Activated CD4-positive, alpha-beta T cell treated with anti-CD3 and anti-CD28 coated beads, Interleukin-2, amount 50 U/mL, for 1 hour (primary cell): Measurements from ENCODE around the gene PNPLA2.

Experiments
- DNase-seq: peaks from one replicate; pipeline ENCODE4 v3.0.0-alpha.2; 2020

PNPLA2 gene

DNA sequence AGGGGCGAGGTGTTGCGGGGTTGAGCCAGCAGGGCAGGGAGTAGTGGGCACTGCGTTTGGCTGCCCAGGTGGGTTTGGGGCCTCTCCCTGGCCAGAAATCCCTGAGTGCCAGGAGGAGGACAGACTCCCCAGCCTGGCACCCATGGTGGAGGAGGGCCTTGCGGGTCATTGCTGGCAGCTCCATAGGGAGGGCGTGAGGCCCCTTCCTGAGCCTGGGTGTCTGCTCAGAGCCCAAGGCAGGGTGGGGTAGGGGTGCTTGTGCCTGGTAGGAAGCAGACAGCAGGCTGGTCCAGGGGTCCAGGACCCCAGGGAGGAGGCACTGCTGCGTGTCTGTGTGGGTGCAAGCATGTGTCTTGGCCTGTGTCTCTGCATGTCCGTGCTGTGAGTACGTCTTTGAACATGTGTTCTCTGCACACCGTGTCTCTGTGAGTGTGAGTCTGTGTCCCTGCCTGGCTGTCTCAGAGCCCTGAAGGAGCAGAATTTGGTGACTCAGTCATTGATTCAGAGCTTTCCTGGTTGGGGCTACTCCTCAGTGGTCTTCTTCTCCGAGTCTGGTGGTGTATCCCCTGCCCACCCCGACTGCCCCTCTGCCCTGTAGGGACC is 27.9 kb downstream of the PNPLA2 start:
- no peak for DNase-seq

DNA sequence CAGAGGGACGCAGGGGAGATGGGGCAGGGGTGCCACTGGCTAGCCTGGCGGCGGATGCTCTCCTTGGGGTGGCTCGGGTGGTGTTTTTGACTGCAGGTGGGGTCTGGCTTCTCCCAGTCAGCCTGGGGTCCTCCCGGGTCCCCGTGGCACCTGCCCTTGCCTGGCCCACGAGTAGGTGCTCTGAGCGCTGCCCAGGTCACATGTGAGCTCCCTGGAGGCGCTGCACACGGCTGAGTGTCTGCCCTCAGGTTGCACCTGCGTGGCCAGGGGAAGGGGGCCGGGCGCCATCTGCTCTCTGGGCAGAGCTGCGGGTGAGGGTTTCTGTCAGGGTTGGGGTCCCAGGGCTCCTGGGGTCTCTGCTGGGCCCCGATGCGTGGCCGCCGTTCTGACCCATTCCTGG is 29.2 kb downstream of the PNPLA2 start:
- DNase-seq = no peak

DNA sequence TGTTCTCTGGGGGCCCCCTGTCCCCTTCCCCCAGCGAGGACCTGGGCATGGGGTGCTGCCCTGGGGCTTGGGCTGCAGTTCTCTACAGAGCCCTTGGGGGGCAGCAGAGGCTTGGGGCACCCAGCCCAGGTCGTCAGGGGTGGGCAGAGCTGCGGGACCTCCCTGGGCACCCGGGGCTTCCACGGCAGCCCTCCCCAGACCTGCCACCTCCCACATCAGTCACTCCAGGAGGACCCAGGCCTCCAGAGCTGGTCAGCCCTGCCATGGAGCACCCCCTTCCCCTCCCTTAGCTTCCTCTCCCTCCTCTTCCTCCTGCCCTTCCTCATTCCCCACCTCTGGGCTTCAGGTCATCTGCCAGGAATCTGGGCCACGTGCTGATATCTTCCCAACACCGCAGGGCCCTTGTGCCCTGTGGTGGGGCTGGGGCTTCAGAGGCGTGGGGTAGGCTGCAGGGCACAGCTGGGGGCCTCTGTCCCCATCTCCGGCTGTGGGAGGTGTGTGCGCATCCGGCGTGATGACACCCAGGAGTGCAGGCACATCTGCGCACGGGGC is 29.7 kb downstream of the PNPLA2 start:
- peak; percentile 66 for DNase-seq

DNA sequence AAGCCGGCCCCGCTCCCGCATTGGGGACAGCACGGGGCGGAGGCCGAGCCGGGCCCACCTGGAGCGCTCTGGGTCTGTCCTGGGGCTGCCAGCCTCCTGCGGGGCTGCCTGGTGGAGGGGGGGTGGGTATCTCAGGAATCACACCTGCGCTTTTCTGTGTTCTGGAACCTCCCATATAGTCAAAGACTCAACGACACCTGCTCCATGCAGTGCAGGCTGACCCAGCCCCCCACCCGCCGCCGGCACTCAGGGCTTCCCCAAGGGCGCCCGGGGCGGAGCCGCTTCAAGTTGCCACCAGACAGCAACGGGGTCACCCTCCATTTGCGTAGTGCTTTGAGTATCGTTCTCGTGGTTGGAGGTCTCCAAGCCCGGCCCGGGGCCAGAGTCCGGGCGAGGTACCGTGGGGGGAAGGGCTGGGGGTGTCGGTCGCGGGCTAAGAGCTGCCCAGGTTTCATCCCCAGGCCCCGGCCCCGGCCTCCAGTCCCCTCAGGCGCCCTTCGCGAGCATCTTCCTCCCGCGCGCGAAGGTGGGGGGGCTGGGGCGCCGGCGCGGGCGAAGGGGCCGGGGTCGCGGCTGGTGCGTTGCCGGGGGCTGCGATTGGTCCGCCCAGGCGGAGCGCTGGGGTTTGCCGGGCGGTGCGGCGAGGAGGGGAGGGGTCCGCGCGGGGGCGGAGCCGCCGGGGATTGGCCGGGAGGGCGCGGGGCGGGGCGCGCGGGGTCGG is 30.6 kb downstream of the PNPLA2 start:
- DNase-seq = no peak

DNA sequence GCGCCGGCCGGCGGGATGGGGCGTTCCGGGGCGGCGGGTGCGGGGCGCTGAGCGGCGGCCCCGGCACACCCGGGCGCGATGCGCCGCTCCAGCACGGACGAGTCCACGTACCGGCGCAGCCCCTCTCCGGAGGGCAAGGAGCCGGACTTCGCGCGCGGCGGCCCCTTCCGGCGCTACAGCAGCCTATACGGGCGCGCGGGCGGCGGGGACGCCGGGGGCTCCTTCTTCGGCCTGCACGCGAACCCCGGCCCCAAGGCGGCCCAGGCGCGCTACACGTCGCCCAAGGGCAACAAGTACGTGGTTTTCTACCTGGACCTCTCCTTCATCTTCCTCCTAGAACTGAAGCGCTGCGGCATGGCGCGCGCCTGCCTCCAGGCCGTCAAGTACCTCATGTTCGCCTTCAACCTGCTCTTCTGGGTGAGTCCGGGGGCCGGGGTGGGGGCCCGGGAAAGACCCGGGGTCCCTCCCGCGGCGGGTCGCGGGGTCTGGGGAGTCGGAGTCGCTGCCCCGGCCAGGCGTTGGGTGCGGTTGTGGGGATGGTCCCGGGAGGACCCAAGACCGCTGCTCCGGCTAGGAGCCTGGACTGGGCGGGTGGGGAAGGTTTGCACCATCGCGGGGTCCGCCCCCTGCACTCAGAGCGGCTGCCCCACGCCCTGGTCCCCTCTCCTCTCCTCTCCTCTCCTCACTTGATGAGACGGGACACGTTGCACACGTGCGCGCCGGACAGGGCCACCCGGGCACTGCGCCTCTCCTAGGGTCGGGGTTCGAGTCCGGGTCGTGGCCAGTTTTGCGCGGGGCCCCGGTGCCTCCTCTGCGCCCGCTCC is 31.4 kb downstream of the PNPLA2 start:
- DNase-seq = no peak

DNA sequence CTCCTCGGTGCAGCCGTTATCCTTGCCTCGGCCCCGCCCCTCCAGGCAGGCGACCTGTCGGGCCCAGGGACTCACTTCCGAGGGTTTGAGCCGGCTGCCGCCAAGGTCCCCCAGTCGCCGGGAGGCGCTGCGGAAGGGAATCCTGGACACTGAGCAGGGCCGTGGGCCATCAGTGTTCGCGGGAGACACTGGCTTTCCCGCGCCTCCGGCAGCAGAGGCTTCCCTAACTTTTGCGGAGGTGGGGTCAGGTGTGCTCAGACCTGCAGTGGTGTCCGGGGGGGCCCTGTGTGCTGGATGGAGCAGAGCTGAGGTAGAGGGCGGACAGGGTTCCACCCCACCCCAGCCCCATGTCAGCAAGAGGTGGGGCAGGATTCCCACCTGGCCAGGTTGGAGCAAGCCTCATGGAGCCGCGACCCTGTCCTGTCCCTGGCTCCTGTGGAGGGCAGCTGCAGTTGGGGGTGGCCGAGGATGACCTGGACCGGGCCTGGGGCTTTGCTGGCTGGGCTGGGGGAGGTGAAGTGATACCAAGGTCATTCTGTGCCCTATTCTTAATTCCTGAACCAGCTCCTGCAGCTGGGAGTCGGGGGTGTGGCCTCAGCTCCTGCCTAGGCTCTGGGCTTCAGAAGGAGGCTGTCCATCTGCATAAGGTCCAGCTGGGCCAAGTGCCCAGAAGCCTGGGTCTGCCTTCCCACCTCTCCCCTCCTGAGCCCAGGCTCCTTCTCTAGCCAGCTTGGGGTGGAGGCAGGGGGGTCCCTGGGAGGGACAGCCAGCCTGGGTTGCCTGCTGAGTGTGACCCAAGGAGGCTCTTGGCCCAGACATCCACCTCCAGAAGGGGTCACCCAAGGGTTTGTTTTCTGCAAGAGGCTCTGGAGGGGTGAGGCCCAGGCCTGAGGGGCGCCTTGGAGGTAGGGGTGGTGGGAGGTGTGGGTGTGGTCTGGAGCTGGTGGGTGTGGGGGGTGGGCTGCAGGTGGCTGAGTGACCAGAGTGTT is 32.4 kb downstream of the PNPLA2 start:
- no peak for DNase-seq

DNA sequence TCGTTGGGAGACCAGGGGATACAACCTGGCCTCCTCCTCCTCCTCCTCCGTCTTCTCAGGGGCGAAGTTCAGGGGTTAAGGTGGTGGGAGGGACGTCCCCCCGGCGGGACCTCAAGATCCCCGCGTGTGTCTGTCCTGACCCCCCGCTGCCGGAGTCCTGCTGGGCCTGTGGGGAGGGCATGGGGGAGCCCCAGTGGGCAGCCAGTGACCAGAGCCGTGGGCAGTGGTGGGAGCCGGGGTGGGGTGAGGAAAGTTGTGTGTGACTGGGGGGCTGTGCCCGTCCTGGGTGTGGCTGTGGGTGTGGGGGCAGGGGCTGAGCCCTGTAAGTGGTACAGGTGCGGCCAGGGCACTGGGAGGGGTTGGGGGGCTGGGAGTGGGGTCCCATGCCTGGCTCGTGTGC is 34.0 kb downstream of the PNPLA2 start:
- no peak for DNase-seq

DNA sequence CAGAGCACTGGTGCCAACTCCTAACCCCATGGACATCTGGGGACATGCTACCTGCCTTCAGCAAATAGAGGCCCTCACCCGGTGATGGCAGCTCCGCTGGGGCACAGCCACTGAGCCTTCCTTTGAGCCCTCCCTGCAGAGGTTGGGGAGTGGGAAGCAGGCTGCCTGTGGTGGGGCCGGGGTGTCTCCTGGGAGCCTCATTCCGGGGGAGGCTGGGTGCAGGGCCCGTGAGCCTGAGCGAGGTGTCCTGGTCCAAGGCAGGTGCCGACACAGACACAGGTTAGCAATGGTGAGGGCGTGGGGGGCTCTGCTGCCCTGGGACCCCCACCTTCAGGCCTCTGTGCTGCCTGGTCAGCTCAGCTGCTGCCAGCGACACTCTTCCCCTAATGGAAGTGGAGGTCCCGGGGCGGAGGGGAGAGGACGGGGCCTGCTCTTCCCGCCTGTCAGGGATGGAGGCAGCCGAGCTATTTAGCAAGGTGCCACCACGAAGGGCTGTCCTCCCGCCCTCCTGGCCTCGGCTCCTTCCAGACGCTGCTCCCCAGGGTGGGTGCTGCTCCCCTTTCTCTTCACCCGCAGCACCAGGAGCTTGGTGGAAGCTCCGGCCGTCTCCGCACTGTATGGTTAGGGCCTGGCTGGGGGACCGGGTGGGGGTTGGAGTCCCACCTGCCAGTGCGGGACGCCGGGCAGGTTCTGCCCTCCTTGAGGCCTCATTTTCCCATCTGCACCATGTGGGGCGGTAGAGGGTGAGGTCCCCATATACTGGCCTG is 35.2 kb downstream of the PNPLA2 start:
- DNase-seq = no peak

DNA sequence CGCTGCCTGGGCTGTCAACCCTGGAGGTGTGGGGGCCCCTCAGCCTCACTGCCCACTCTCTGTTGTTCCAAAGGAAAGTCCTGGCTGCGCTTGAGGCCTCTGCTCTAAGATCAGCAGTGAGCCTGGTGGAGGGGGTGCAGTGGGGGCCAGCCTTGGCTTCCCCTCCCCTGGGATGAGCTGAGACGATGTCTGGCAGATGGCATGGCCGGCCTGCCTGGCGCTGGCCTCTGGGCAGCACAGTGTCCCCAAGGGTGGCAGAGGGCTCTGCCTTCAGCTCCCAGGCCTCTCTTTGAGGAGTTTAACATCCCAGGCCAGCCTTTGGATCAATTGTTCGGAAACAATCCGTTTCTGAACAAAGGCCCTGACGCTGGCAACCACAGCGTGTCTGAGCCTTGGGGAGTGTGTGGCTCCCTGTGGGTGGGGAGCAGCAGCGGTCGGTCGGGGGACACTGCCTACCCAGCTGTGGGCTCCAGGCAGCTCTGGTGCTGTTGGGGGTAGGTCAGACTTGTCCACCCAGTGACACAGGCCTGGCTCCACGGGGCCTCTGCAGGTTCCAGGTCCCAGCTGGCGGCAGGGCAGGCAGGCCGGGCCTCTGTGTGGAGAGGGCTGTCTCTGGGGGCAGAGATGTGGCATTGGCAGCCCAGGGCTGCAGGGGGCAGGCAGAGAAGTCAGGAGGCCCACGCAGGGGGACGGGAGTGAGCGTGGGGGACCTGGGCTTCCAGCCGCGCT is 36.1 kb downstream of the PNPLA2 start:
- no peak for DNase-seq

DNA sequence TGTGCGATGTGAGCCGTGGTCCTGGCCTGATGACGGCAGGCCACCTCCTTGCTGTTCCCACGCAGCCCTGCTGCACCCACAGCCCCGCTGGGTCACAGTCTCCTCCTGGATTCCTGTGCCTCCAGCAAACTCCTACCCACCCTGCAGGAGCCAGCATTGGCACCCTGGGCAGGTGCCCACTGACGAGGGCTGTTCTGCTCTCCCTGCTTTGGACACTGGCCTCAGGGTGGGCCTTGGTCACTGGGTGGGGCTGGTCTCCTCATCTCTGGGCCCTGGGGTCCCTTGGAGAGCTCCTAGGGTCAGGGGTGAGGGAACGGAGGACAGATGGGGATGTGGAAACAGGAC is 36.6 kb downstream of the PNPLA2 start:
- DNase-seq = no peak

DNA sequence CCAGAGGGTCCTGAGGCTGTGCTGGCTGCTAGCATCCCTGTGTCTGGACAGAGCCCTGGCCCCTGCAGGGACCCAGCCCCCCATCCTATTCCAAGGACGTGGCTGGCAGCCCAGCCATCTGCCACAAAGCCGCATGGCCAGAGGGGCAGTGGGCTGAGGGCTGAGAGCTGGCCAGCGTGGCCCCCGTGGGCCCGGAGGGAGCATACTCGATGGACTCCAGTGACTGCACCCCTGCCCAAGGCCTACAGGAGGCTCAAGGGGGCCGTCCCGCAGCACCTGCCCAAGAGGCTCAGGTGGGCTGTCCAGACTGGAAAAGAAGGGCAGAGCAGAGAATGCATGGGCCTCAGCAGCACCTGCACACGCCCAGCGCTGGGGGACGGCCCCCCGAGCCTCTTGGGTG is 37.1 kb downstream of the PNPLA2 start:
- no peak for DNase-seq

DNA sequence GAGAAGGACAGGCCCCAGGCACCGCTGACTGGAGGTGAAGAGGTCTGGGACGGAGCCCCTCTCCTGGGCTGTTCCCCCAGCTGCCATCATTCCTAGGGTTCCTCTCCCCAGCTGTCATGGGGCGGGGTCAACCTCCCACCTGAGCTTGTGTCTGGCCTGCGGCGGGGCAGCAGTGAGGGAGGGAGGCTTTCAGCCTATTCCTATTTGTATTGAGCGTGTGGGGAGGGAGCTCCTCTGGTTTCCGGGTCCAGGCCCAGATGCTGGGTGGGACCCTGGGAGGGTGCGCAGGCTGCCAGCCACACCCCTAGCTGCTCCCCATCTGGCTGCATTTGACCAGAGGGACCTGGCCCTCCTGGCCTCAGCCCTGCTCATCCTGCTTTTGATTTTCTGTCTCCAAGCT is 37.7 kb downstream of the PNPLA2 start:
- DNase-seq = no peak

DNA sequence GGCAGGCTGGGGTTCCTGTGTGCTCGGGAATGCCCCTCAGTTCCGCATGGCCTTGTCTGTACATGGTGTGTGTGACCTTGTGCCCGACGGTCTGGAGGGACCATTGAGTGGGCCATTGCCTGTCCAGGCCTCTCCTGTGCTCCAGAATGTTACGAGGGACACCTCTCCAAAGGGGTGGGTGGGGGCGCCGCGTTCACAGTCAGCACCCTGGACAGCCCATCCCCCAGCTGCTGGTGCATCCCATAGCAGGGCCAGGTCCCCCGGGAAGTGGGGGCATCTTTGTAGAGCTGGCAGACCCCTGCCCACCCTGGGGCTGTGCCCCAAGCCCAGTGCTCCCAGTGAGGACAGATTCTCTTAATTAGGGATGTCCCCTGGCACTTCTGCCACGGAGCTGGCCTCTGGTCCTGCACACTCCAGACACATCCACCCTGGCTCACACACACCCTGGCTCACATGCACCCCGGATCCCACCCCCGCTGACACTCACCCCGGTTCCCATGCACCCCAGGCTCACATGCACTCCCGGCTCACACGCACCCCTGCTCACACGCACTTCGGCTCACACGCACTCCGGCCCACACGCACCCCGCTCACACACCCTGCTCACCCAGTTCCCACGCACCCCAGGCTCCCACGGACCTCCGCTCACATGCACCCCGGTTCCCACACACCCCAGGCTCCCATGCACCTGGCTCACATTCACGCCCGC is 39.5 kb downstream of the PNPLA2 start:
- DNase-seq = no peak

DNA sequence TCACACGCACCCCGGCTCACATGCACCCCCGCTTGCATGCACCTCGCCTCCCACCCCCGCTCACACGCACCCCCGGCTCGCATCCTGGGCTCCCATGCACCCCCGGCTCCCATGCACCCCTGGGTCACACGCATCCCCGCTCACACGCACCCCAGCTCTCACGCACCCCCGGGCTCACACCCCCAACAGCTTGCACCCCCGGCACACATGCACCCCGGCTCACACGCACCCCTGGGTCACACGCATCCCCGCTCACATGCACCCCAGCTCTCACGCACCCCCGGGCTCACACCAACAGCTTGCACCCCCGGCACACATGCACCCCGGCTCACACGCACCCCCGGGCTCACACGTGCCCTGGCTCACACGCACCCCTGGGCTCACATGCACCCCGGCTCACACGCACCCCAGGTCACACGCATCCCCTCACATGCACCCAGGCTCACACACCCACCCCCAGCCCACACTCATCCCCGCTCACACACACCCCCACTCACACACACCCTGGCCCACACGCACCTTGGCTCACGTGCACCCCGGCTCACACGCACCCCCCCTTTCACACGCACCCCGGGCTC is 40.1 kb downstream of the PNPLA2 start:
- no peak for DNase-seq

DNA sequence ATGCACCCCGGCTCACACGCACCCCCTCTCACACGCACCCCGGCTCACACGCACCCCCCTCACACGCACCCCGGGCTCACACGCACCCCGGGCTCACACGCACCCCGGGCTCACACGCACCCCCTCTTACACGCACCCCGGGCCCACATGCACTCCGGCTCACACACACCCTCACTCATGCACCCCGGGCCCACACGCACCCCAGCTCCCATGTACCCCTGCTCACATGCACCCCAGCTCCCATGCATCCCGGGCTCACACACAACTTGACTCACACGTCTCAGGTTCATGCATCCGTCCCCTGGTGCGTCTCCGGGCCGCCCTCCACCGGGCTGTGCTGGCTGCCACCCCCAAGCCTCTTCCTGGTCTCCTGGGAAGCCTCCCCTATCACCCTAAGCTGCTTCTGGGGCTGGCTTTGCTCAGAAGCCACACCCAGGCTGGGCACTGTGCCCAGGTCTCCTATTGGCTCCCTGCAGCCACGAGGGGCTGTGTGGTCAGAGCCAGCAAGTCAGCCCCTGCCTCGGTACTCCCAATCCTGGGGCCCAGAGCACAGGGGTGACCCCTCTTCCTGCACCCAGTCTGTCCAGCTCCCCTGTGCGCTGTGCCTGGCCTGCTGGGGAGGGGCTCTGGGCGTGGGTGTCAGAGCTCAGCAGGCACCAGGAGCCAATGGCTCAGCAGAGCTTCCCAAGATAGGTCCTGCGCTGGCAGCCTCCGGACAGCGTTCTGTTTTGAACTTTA is 40.8 kb downstream of the PNPLA2 start:
- no peak for DNase-seq

DNA sequence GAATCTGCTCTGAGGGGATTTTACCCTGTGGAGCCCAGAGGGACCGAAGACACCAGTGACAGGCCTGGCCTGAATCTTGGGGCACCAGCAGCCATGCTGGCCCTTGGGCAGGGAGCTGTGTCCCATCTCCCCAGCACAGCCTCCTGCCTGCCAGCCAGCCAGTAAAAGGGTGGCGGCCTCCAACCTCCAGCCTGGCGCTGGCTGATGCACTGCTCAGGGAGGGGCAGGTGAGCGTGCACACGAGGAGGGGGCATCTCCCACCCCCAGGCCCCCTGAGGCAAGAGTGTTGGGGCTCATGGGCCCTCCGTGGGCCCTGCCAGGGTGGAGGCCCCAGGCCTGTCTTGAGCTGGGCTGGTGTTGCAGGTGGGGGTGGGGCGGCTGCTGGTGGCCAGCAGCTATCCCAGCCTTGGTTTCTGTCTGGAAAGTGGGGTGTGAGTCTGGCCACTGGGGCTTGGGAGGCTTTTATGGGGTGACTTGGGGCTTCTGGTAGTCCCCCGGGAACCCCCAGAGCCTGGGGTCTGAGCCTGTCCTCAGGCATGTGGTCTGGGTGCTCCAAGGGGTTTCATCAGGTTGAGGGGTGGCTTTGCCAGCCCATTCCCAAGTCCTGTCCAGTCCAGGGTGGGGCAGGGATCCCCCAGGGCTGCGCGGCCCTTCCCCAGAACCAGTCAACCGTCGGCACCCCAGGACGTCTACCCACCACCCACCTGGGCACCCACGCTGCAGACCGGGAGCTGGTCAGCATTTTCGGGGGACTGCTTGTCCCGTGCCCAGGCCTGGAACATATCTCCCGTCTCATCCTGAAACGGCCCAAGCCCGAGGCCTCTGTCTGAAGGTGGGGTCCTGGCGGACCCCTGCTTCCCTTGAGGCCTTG is 41.8 kb downstream of the PNPLA2 start:
- no peak for DNase-seq

DNA sequence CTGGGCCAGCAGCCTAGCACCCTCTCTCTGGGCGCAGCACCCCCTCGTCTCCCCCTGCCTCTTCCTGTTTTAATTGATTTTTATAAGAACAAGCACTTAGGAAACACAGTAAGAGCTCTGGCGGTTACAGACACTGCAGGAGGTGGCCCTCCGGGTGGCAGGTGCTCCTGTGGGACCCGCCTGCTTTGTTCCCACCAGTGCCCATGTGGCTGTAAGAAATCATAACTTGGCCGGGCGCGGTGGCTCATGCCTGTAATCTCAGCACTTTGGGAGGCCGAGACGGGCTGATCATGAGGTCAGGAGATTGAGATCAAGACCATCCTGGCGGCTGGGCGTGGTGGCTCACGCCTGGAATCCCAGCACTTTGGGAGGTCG is 42.4 kb downstream of the PNPLA2 start:
- no peak for DNase-seq

DNA sequence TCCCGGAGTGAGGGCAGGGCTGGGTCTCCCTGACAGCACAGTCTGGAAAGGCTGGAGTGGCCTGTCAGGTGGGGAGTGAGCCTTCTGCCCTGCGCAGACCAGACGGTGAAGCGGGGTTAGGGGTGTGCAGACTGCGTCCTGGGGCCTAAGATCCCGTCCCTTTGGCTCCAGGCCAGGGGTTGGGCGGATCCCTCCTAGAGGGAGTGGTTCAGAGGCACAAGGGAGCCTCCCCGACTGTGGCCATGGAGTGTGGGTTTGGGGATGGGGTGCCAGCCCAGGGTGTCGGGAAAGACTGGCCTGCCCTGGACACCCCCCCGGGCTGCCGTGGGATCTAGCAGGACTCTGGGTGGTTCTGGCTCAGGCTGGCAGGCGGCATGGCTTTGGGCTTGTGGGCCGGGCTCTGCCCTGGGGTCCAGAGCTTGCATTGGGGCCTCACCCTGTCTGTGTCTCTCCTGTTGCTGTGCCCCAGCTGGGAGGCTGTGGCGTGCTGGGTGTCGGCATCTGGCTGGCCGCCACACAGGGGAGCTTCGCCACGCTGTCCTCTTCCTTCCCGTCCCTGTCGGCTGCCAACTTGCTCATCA is 43.5 kb downstream of the PNPLA2 start:
- no peak for DNase-seq
